Hepatocyte (in vitro differentiated cells): Measurements from ENCODE around the gene LENEP. TPM values are rescaled to one million over a fixed set of nuclear protein-coding genes. Genes with fewer than 3 reads are reported as not detected.
"Not testable (repeated sequence)": the region's sequence is repeated elsewhere in the genome, so short reads cannot be mapped to it uniquely, and the experiment has no call there.

Experiments used
- DNase-seq: peaks from one replicate; pipeline ENCODE4 v3.0.0-alpha.2; 2016; ENCODE audit warnings: low spot score
- H2AFZ ChIP-seq: fragments of 200-600 bp; sonication (generic); 2 replicates; pipeline ENCODE4 v1.6.0; 2016; ENCODE audit warnings: antibody characterized with exemption, mild to moderate bottlenecking
- H3K27ac ChIP-seq: fragments of 200-600 bp; sonication (generic); 2 replicates; pipeline ENCODE4 v1.5.1; 2016; ENCODE audit warnings: mild to moderate bottlenecking
- H3K27me3 ChIP-seq: fragments of 200-600 bp; sonication (generic); 2 replicates; pipeline ENCODE4 v1.6.1; 2016
- H3K36me3 ChIP-seq: fragments of 200-600 bp; sonication (generic); replicated peaks from 2 replicates; pipeline ENCODE4 v1.5.1; 2016; ENCODE audit warnings: low read depth; ENCODE audit not compliant: insufficient read depth
- H3K4me1 ChIP-seq: fragments of 200-600 bp; sonication (generic); 2 replicates; pipeline ENCODE4 v1.5.1; 2016; ENCODE audit warnings: mild to moderate bottlenecking, moderate library complexity; ENCODE audit not compliant: insufficient read depth
- H3K4me2 ChIP-seq: fragments of 200-600 bp; sonication (generic); 2 replicates; pipeline ENCODE4 v1.6.0; 2016
- H3K4me3 ChIP-seq: fragments of 200-600 bp; sonication (generic); 2 replicates; pipeline ENCODE4 v1.5.1; 2016; ENCODE audit warnings: mild to moderate bottlenecking
- H3K79me2 ChIP-seq: fragments of 200-600 bp; sonication (generic); 2 replicates; pipeline ENCODE4 v1.6.0; 2017; ENCODE audit warnings: mild to moderate bottlenecking
- H3K9me2 ChIP-seq: fragments of 200-600 bp; sonication (generic); replicated peaks from 2 replicates; pipeline ENCODE4 v1.6.0; 2017; ENCODE audit warnings: mild to moderate bottlenecking; ENCODE audit not compliant: insufficient read depth
- H3K9me3 ChIP-seq: fragments of 200-600 bp; sonication (generic); 2 replicates; pipeline ENCODE4 v1.5.1; 2016; ENCODE audit warnings: low read depth, mild to moderate bottlenecking
- H4K20me1 ChIP-seq: fragments of 200-600 bp; sonication (generic); 2 replicates; pipeline ENCODE4 v1.6.0; 2016; ENCODE audit warnings: mild to moderate bottlenecking; ENCODE audit not compliant: insufficient read depth, poor library complexity, severe bottlenecking
- EZH2 ChIP-seq: fragments of 200-600 bp; sonication (generic); IDR thresholded peaks from 2 replicates; pipeline ENCODE4 v1.6.1; 2016; ENCODE audit warnings: antibody characterized with exemption, mild to moderate bottlenecking, borderline replicate concordance
- EZH2phosphoT487 ChIP-seq: fragments of 200-600 bp; sonication (generic); IDR thresholded peaks from one replicate; pipeline ENCODE4 v1.6.1; 2018; ENCODE audit warnings: antibody characterized with exemption, mild to moderate bottlenecking, low read depth, moderate library complexity; ENCODE audit not compliant: unreplicated experiment, severe bottlenecking
- WGBS: methylation state at CpG from one replicate; pipeline ENCODE4 v1.1.6; 2016; ENCODE audit warnings: low lambda C conversion rate; ENCODE audit errors: missing lambda C conversion rate; 5-methylcytosine and 5-hydroxymethylcytosine counted together
- polyA plus RNA-seq: library from polyadenylated mRNA; unstranded; fragments of >200 nt; fragmentation: Nextera tagmentation; extraction: Ambion mirVana; gene quantifications from 2 replicates; pipeline ENCODE4 v1.2.1, GENCODE V29; 2016
- total RNA-seq: library from RNA; depleted of rRNA; stranded (reverse); fragments of >200 nt; gene quantifications from 2 replicates; pipeline ENCODE4 v1.2.3, GENCODE V29; 2014
- TF ChIP-seq, protein P1 (sequence below): fragments of 200-600 bp; sonication (generic); IDR thresholded peaks from 2 replicates; pipeline ENCODE4 v1.5.1; 2016; ENCODE audit warnings: antibody characterized with exemption, mild to moderate bottlenecking; ENCODE audit not compliant: poor library complexity

Gene LENEP
- total and polyA plus RNA-seq, 2 experiments from 2014 or later: not detected

DNA sequence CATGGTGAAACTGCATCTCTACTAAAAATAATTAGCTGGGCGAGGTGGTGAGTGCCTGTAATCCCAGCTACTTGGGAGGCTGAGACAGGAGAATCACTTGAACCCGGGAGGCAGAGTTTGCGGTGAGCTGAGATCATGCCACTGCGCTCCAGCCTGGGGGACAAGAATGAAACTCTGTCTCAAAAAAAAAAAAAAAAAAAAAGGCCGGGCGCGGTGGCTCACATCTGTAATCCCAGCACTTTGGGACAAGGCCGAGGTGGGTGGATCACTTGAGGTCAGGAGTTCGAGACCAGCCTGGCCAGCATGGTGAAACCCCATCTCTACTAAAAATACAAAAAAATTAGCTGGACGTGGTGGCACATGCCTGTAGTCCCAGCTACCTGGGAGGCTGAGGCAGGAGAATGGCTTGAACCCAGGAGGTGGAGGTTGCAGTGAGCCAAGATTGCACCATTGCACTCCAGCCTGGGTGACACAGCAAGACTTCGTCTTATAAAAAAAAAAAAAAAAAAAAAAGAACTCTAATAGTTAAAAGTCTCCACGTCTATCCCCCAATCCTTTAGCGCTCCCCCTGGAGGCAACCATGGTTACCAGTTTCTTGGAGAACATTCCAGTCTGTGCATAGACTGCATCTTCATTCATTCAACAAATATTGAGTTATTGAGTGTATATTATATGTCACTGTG is 2.1 kb downstream of the LENEP start:
- H3K9me2 ChIP-seq, H3K4me2 ChIP-seq, H2AFZ ChIP-seq, H3K79me2 ChIP-seq, H3K4me3 ChIP-seq, H3K9me3 ChIP-seq, H4K20me1 ChIP-seq, H3K27ac ChIP-seq, H3K27me3 ChIP-seq, H3K36me3 ChIP-seq: not testable (repeated sequence)
- peaks cover 11% of the 10 kb centered on the region for H3K4me1 ChIP-seq
- DNase-seq: peak; percentile 75
- WGBS: 63% methylated on average over 10 of the region's 13 CpGs
- TF ChIP-seq, protein P1, sequence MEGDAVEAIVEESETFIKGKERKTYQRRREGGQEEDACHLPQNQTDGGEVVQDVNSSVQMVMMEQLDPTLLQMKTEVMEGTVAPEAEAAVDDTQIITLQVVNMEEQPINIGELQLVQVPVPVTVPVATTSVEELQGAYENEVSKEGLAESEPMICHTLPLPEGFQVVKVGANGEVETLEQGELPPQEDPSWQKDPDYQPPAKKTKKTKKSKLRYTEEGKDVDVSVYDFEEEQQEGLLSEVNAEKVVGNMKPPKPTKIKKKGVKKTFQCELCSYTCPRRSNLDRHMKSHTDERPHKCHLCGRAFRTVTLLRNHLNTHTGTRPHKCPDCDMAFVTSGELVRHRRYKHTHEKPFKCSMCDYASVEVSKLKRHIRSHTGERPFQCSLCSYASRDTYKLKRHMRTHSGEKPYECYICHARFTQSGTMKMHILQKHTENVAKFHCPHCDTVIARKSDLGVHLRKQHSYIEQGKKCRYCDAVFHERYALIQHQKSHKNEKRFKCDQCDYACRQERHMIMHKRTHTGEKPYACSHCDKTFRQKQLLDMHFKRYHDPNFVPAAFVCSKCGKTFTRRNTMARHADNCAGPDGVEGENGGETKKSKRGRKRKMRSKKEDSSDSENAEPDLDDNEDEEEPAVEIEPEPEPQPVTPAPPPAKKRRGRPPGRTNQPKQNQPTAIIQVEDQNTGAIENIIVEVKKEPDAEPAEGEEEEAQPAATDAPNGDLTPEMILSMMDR: peak; percentile 30

DNA sequence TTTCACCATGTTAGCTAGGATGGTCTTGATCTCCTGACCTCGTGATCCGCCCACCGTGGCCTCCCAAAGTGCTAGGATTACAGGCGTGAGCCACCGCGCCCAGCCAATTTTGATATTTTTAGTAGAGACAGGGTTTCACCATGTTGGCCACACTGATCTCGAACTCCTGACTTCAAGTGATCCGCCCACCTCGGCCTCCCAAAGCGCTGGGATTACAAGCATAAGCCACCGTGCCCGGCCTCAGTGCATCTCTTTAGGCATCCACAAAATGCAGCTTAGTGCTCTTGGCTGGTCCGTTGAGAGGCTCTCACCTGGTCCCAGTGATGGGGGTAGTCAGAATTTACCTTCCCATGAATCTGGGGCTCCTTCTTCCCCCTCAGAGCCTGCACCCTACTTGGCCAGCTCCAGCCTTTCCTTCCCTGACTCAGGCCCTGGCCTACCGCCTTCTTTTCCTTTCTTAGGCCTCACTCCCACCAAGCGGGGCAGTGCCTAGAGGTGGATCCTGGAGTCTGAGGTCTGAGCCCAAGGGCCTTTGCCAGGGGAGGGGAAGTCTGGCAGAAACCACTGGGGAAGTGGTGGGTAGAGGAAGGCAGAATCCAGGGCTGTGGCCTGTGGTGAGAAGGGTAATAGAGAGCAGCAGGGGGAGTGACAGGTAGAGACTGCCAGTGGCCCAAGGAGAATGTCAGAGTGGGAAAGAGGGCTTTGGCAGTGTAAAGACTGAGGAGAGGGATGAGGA is 3.7 kb downstream of the LENEP start:
- Histone ChIP-seq H2AFZ (no peak overlapping the region), H3K36me3 (no peaks in the 10 kb centered on the region), H3K9me2 (no peaks in the 10 kb centered on the region), H3K4me3 (no peak overlapping the region), H3K27ac (no peak overlapping the region), H3K27me3 (no peaks in the 10 kb centered on the region), H3K4me1 (peaks cover 11% of the 10 kb centered on the region), H4K20me1 (no peaks in the 10 kb centered on the region), H3K4me2 (no peak overlapping the region), H3K9me3 (no peaks in the 10 kb centered on the region), H3K79me2 (peaks cover 3% of the 10 kb centered on the region)
- 89% methylated on average over 15 of the region's 15 CpGs for WGBS
- TF ChIP-seq EZH2phosphoT487: no peak
- no peak for TF ChIP-seq EZH2
- TF ChIP-seq, protein P1: no peak
- no peak for DNase-seq

DNA sequence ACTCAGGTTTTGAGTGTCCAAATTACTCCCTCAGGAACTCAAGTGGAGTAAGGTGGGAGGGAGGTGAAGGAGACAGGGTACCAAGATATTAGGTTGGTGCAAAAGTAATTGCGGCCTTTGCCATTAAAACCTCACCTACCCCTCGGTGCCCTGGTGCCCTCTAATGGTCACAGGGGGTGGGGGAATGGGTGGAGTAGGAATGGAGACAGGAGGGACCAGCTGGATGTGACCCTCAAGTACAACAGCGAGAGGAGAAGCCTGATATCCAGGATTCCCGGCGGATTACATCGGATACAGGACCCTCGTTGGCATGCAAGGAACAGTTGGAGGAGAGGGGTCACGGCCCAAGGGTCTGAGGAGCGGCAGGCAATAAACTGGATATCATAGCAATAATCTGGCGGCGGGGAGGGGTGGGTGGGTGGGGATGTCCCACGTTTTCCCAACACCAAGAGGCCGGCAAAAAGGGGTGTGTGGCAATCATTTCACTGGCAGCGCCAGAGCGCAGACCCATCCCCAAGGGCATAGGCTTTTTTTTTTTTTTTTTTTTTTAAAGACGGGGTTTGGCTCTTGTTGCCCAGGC is 4.9 kb downstream of the LENEP start:
- Histone ChIP-seq H4K20me1 (no peaks in the 10 kb centered on the region), H3K4me3 (no peak overlapping the region), H3K9me2 (no peaks in the 10 kb centered on the region), H3K36me3 (no peaks in the 10 kb centered on the region), H3K4me2 (peak overlapping the region; percentile 92), H3K27ac (no peak overlapping the region), H2AFZ (no peak overlapping the region), H3K79me2 (peaks cover 9% of the 10 kb centered on the region), H3K4me1 (peaks cover 11% of the 10 kb centered on the region), H3K27me3 (no peaks in the 10 kb centered on the region), H3K9me3 (no peaks in the 10 kb centered on the region)
- 89% methylated on average over 15 of the region's 16 CpGs for WGBS
- DNase-seq: no peak
- TF ChIP-seq EZH2 (no peak), EZH2phosphoT487 (no peak)
- TF ChIP-seq, protein P1: no peak
